HG02970 (cell line): ENCODE results near the gene RAB34.
"Not testable (repeated sequence)": the region's sequence is repeated elsewhere in the genome, so short reads cannot be mapped to it uniquely, and the experiment has no call there.

Experiments
- ATAC-seq: cut with Tn5 transposase; IDR thresholded peaks from one replicate; pipeline ENCODE4 v1.9.1; 2021; ENCODE audit warnings: mild to moderate bottlenecking, moderate library complexity, moderate number of reproducible peaks; ENCODE audit not compliant: unreplicated experiment, low FRiP score

Gene RAB34

GRCh38 chr17:28733346-28733745 lies 15.7 kb upstream of the RAB34 start:
- no peak for ATAC-seq

- no peak for ATAC-seq
These were observed 12.3 kb upstream of the RAB34 start for GRCh38 chr17:28729950-28730330.

GRCh38 chr17:28728364-28729200 lies 10.9 kb upstream of the RAB34 start, which contains the start of gene NEK8:
Gene NEK8, plus strand, starts transcription at chr17:28728788. Its CDS starts 26 bp downstream, at chr17:28728814.
- ATAC-seq = peak; percentile 38

- peak; percentile 41 for ATAC-seq
These were observed 9.2 kb upstream of the RAB34 start for GRCh38 chr17:28726627-28727491.

- peak; percentile 1 for ATAC-seq
These were observed 8.6 kb upstream of the RAB34 start, which contains the start of gene TLCD1 for GRCh38 chr17:28726226-28726626. Gene TLCD1, minus strand, starts transcription at chr17:28726233. Its CDS starts 136 bp downstream, at chr17:28726097.

GRCh38 chr17:28725660-28726225 lies 8.1 kb upstream of the RAB34 start:
- no peak for ATAC-seq

GRCh38 chr17:28725166-28725659 lies 7.5 kb upstream of the RAB34 start:
- no peak for ATAC-seq

GRCh38 chr17:28724500-28725165 lies 7.0 kb upstream of the RAB34 start:
- ATAC-seq = no peak

- ATAC-seq = not testable (repeated sequence)
These were observed 6.3 kb upstream of the RAB34 start for GRCh38 chr17:28723836-28724499.

GRCh38 chr17:28723159-28723835 lies 5.6 kb upstream of the RAB34 start:
- no peak for ATAC-seq

- ATAC-seq = no peak
These were observed 4.9 kb upstream of the RAB34 start for GRCh38 chr17:28722417-28723158.

- ATAC-seq = not testable (repeated sequence)
These were observed 3.3 kb upstream of the RAB34 start for GRCh38 chr17:28720997-28721329.

- no peak for ATAC-seq
These were observed 2.8 kb upstream of the RAB34 start for GRCh38 chr17:28720247-28720996.

- ATAC-seq = no peak
These were observed 1.4 kb upstream of the RAB34 start for GRCh38 chr17:28719021-28719433.

- no peak for ATAC-seq
These were observed 809 bp upstream of the RAB34 start for GRCh38 chr17:28718333-28719020.

- ATAC-seq = no peak
These were observed 709 bp downstream of the RAB34 start for GRCh38 chr17:28716740-28717577.
